NCI-H146 treated with DMSO at 0.1 percent for 48 hours (cell line): ENCODE results near the gene PLBD2.
"Not testable (repeated sequence)": the region's sequence is repeated elsewhere in the genome, so short reads cannot be mapped to it uniquely, and the experiment has no call there.

Source experiments
- DNase-seq: peaks from one replicate; lab custom pipeline; 2025; ENCODE audit not compliant: unreplicated experiment; lab: John Stamatoyannopoulos, UW

Gene PLBD2

DNA sequence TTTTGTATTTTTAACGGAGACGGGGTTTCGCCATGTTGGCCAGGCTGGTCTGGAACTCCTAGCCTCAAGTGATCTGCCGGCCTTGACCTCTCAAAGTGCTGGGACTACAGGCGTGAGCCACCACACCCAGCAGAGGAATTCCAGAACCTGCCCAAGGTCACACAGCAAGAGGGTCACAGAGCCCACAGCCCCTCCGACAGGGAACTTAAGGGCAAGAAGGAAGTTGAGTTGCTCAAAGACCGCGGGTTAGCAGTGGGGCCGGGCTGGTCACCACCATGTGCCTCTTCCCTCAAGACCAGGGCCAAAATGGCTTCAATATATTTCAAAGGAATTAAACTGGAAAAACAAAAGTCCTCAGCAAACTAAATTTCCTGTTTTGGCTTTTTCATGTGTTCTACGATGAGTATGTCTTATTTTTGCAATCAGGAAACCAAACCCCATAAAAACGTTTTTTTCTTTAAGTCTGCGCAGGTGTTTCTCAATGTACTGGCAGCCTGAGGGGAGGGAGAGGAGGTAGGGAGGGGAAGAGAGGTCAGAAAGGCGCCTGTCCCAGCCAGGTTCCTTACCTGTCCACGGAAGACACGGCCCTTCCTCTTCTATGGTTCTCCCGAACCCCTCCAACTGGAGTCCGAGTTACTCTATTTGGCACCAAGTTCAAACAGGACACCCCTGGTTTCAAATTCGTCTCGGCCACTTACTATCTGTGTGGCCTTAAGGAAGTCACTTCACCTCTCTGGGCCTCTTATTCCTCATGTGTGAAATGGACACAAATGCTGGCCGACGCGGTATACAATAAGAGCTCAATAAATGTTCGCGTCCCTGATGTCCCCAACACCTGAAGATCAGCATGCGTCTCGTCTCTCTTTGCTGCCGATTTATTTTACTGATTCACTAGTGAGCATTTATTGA lies 24.3 kb upstream of the PLBD2 start:
- no peak for DNase-seq

DNA sequence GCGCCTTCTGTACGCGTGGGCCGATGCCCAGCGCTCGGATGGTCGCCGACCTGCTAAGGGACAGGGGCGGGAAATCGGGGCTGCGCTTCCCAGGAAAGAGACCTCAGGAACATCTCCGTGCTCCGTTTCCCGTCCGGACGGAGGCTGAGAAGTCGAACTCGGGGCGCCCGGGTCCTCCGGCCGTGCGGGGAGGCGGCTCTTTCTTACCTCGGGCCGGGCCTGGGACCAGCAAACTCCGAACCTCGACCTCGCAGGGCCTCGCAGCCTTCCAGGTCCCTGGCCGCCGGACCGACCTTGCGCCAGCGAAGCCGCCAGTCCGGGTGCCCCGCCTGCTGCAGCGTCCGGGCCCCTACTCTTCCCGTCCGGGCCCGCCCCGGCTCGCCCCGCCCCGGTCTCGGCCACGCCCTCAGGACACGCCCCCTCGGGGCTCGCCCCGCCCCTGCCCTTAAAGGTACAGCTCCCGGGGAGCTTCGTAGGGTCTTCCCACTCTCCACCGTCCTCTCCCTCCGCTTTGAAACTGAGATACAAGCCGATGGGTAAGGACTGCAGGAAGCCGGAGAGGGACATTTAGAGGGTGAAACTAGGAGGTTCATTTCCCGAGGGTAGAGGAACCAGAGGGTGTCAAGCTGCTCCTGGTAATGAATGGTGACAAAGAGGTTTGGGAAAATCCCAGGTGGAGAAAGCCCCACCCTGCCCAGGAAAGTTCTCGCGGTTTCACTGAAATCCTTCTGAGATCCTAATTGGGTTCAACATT lies 23.4 kb upstream of the PLBD2 start, which contains the start of gene SLC8B1:
SLC8B1 (minus strand) TSS at position 324 of the 754 bp plus-strand sequence. CDS start 2,231 bp downstream, outside the sequence.
- DNase-seq, result peak; percentile 54

DNA sequence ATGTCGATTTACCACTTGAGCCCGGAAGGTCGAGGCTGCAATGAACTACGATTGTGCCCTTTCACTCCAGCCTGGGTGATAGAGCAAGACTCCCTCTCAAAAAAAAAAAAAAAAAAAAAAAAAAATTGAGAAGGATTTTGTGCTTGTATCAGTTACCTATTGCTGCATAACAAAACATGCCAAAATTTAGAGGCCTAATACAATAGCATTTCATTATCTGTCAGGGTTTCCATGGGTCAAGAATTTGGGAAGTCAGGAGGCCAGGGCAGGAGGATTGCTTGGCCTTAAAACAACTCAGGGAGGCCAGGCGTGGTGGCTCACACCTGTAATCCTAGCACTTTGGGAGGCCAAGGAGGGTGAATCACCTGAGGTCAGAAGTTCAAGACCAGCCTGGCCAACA lies 18.8 kb upstream of the PLBD2 start:
- DNase-seq, result no peak

DNA sequence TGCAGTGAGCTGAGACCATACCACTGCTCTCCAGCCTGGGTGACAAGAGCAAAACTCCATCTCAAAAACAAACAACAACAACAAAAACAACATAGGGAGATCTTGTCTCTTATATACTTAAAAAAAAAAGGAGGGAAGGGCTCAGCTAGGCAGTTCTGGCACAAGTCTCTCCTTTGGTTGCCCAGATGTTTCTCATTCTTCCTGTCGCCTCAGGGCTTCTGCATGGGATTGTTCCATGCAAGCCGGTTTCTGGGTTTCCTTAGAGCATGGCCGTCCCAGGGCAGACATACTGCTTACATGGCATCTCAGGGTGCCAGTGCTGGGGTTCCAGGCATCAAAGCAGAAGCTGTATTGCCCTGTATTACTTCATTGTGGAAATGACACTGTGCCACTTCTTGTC lies 18.3 kb upstream of the PLBD2 start:
- DNase-seq, result no peak

DNA sequence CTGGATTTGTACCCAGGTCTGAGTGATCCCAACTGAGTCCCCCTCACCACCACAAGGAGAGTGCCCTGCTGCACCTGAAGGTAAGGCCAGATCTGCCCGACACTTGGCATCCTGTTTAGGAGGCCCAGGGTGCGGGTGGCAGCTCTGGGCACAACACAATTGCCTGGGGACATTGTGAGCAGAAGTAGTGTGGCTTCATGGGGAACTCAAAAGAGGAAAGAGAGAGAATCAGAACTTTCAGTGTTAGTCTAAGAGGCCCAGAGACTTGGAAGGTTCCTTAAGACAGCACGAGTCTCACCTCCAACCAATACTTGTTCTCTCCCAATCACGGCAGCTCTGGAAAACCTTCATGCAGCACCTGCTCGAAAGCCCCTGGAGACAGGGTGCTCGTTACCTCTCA lies 16.9 kb upstream of the PLBD2 start:
- DNase-seq, result no peak

DNA sequence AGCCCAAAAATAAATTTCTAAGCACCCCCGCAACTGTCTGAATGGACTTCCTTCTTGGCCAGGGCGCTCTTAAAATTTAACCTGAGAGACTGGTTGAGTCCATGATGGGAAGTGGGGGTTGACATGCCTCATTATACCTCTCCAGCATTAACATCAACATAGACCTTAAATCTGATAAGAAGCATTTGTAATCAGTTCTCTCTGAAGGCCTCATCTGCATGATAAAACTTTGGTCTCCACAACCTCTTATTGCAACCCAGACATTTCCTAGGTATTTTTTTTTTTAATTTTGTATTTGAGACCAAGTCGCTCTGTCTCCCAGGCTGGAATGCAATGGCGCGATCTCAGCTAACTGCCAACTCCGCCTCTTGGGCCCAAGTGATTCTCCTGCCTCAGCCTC lies 13.1 kb upstream of the PLBD2 start:
- DNase-seq, result no peak

DNA sequence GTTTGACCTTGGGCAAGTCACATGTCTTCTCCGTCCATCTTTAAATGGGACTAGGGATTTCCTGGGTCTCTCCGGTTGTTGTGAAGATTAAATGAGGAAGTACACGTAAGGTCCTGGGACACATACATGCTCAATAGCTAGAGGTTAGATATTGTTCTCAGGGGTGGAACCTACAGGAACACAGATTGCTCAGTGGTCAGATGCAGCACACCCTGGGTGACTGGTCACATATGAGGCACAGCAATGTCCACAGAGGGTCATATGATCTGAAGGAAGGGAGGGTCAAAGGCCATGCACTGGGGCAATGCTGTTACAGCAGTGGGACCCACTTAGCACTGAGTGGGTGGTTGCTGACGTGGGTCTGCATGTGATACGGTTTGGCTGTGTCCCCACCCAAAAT lies 12.0 kb upstream of the PLBD2 start:
- DNase-seq, result no peak

DNA sequence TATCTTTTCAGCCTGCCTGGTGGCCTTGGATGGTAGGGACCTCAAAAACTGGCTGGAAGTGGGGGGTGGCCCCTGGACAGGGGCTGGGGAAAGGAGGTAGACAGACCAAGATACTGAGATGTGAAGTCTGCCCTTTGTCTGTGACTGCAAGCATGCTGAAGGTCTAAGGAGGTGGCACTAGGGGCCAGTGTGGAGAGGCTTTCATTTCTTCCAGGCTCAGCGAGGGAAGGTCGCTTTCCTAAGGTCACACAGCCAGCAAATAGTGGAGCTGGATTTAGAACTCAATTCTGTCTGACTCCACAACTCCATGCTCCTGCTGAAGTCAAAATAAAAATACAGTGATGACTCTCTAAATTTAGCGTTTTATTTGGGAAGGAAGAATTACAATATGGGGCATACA lies 11.3 kb upstream of the PLBD2 start:
- no peak for DNase-seq

DNA sequence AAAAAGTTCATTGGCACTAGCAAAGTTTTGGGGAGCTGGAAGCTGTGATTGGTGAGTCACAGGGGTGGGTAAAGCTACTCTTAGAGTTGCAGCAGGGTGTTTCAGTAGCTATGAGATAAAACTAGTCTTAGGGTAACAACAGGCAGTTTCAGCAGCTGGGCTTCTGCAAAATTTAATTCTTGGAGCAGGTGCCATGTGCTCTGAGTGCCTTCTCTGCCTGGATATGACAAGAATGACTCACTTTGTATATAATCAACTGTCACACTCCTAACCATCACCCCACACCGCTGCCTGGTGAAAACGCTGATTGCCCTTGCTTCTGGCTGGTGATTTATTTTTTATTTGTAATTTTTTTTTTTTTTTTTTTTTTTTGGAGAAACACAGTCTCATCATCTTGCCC lies 10.5 kb upstream of the PLBD2 start:
- no peak for DNase-seq

DNA sequence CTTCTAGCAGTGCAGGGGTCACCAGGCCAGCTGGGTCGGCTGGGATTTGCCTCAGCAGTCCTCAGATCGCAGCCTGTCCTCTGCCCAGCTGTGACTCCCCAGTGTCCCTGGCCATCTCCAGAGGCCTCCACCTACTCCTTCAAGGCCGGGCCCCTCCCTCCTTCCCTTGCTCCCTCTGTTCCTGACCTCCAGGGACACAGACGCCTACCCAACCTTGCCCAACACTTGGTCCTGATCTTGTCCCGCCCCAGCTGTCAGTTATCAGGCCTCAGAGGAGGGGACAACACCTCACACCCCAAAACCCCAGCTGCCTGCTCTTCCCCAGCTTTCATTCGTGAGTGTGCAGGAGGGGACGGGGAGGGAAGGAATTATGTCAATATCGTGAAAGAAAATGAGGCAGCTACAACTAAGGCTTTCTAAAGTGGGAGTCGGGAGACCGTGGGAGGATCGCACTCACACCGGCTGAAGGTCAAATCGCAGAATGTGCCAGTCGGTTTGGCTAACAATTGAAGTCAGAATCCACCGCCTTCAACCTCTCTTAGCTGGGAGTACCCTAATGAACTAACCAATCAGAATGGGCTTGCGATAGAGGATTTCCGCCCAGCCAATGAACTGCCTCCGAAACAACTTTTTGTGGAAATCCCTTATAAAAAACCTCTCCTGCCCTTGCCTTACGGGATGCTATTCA lies 9.4 kb upstream of the PLBD2 start:
- DNase-seq, result no peak

DNA sequence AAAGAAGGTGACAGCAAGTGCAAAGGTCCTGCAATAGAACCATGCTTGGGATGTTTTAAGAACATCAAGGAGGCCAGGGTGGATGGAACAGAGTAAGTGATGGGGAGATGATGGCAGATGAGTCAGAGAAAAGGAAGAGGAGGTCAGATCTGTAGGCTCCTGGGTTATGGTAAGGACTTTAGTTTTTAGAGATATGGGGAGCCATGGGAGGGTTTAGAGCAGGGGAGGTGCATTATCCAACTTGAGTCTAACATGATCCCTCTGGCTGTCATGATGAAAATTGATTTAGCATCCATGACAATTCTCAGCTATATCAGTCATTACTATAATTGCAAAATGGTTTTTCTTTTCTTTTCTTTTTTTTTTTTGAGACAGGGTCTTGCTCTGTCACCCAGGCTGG lies 7.3 kb upstream of the PLBD2 start:
- DNase-seq, result no peak

DNA sequence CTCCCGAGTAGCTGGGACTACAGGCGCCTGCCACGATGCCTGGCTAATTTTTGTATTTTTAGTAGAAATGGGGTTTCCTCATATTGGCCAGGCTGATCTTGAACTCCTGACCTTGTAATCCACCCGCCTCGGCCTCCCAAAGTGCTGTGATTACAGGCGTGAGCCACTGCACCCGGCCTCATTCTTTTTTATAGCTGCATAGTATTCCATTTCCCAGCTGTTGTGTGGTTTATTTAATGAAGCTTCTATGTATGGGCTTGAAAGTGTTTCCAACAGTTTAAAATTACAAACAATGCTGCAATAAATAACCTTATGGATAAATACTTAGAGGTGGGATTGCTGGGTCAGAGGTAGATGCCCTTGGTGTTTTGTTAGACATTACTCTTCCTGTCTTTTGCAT lies 4.2 kb upstream of the PLBD2 start:
- DNase-seq, result not testable (repeated sequence)

DNA sequence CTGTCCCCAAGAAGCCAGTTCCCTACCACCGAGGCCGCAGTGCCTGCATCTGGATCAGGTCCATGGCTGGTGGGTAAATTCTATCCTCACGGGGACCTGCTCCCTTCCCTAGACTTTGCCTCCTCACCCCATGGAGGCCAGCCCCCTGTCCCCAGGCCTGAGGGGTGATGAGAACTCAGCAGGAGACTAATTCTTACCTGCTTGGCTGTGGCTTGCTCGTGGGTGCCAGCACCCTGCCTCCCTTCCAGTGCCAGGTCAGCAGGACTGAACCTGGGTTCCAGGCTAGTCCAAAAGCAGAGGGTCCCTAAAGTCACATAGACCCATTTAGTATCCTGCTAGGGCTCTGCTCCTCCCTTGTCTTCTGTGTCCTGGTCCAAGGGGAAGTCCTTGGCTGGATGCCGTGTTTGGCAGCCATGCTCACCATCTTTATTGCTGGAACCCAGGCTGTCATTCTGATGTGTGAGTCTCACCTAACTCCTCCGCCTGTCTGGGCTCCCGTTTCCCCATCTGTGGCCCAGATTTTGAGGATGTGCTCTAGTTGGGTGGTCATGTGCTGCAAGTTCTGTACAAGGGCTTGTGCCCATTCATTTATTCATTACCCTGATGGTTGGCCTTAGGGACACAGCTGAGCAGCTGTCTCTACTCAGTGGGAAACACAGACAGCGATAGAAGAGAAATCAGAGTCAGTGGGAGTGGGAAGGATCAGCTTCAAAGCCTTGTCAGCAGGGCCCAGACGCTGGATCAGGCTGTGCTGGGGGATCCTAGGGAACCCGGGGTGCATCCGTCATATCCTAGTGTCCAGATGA lies 949 bp downstream of the PLBD2 start:
- no peak for DNase-seq

DNA sequence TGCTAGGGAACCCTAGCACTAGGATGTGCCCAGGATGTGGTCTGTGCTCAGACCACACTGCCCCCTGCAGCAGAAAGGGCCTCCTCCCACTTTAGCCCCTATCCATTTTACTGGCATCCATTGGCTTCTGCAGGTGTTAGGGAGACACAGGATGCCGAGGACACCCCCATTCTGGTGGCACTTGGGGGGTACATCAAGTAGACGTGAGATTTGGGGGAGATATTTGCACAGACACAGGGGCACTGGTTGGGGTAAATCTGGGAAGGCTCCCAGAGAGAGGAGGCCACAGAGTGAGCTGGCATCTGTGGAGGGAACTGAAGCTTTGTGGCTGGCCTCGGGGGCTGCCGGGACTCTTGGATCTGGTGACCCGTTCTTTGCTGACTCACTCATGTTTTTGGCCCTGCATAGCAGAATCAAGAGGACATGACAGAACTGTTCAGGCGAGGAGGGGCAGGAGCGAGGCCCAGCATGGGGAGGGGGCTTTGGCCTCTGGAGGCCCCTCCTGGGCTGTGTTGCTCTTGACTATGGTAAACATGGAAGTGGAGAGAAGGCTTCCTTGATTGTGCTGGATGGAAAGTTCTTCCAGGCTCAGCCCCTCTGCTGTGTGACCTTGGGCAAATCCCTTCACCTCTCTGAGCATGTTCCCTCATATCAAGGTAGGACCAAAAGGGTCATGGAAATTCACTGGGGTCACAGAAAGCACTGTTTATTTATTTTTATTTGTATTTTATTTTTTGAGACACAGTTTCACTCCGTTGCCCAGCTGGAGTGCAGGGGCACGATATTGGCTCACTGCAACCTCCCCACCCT lies 1.8 kb downstream of the PLBD2 start:
- DNase-seq, result no peak

DNA sequence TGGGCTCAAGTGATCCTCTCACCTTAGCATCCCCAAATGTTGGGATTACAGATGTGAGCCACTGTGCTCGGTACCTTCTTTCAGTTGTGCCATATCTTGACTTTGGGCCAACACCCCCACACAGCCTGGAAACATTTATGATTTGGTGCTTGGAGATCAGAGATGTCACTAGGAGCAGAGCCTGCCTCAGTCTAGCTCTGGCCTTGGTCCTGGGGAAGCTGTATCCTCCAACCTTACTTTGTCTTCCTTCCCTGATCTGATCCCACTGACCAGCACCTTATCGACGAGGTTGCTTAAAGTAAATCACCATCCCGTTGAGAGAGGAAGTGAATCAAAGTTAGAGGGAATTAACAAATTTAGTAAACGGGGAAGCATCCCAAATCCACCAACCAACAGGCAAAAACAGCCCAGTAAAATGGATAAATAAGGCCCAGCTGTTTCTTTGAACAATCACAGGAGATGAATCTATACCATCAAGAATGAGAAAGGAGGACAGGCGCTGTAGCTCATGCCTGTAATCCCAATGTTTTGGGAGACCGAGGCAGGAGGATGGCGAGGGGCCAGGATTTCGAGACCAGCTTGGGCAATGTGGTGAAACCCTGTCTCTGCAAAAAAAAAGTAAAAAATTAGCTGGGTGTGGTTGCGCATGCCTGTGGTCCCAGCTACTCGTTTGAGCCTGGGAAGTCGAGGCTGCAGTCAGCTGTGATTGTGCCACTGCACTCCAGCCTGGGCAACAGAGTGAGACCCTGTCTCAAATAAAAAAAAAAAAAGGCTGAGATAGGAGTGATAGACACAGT lies 3.4 kb downstream of the PLBD2 start:
- DNase-seq, result no peak

DNA sequence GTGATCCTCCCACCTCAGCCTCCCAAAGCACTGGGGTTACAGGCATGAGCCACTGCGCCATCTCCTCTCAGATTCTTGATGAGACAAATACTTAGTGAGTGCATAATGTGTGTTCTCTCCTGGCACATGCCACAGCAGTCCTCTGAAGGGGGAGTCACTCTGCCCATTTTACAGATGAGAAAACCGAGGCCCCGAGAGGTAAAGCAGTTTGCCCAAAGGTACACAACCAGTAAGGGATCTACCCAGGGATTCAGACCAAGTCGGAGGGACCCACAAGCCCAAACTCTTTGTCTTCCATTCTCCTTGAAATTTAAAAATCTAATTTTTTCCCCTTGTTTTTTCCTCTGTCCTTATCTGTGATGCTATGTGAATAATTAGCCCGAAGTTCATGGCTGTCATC lies 6.3 kb downstream of the PLBD2 start:
- no peak for DNase-seq

DNA sequence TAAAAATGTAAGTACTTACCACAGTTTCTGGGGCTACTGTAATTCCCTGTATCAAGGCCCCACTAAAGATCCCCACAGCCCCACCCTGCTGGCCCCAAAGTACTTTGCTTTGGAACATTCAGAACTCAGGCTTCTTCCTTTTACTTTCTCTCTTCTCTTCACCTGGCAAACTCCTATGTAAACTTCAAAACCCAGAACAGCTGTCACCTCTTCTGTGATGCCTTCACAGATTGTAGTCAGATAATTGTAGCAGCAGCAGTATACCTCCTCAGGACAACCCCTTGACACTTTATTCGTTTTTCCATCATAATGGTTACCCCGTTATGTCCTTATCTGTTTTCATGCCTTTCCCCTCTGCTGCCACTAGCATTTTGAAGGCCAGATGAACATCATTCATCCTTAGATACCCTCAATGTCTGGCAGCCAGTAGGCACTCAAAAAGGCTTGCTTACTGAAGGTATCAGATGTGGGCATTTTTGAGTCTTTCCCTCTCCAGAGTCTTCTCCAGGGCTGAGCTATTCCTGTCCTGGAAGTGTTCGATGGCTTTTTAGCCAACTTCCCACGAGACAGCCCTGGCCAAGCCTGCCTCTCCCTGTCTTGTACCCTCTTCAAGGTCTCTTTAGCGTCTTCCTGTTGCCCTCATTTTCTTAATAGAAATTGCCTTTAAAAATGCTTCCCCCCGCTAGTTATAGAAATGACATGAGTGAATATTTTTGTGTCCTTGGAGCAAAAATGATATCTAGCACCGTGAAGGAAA lies 7.4 kb downstream of the PLBD2 start:
- DNase-seq, result no peak

DNA sequence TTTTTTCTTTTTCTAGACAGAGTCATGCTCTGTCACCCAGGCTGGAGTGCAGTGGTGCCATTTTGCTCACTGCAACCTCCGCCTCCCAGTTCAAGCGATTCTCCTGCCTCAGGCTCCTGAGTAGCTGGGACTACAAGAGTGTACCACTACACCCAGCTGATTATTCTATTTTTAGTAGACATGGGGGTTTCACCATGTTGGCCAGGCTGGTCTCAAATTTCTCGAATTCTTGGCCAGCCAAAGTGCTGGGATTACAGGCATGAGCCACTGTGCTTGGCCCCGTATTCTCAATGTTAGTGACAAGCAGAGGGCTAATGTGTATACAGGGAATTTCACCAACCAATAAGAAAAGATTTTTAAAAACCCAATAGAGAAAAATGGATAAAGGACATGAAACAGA lies 8.4 kb downstream of the PLBD2 start:
- DNase-seq, result no peak

DNA sequence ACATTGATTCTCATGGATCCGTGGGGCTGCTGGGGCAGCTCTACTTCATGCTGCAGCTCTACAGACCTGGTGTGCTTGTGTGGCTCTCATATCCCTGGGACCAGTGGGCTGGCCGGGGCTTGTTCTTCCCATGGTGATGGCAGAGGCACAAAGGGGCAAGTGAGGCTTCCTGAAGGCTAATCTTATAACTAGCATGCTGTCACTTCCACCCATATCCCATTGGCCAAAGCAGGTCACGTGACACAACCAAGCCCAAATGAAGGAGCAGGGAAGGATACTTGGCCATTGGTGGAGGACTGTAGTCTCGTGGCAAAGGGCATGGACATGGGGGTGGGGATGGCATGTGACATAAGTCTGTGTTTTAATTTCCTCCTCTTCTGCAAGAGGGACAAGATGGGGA lies 9.9 kb downstream of the PLBD2 start:
- DNase-seq, result no peak
